Left lung (tissue), 10 donors: ENCODE results near the gene SMS. TPM values are rescaled to one million over a fixed set of nuclear protein-coding genes. Genes with fewer than 3 reads are reported as not detected.

Source experiments
- ATAC-seq: fragments of 200-7000 bp; cut with Tn5 transposase; one replicate; pipeline ENCODE4 v1.9.1; 2020; ENCODE audit warnings: moderate library complexity
- DNase-seq, 4 donors: peaks; one replicate each; pipeline ENCODE4 v3.0.0-alpha.2; 2013 to 2020
- H3K27ac ChIP-seq, 2 donors: fragments of 200-600 bp; sonication (generic) in 1 of 2; one replicate each; pipeline versions ENCODE4 v1.5.0 to v1.8.0; 2020 to 2021
- H3K27me3 ChIP-seq, 2 donors: fragments of 200-600 bp; sonication (generic) in 1 of 2; one replicate each; pipeline versions ENCODE4 v1.5.0 to v1.8.0; 2020 to 2021
- H3K36me3 ChIP-seq, 2 donors: fragments of 200-600 bp; sonication (generic) in 1 of 2; one replicate each; pipeline versions ENCODE4 v1.5.0 to v1.8.0; 2020 to 2021
- H3K4me1 ChIP-seq, 2 donors: fragments of 200-600 bp; one replicate each; pipeline ENCODE4 v1.8.0; 2021
- H3K4me3 ChIP-seq, 2 donors: fragments of 200-600 bp; sonication (generic) in 1 of 2; one replicate each; pipeline versions ENCODE4 v1.5.0 to v1.8.0; 2020 to 2021; ENCODE audit warnings: mild to moderate bottlenecking in 1 of 2
- H3K9me3 ChIP-seq, 2 donors: fragments of 200-600 bp; sonication (generic) in 1 of 2; one replicate each; pipeline versions ENCODE4 v1.5.0 to v1.8.0; 2020 to 2021
- CTCF ChIP-seq, 2 donors: fragments of 200-600 bp; sonication (generic) in 1 of 2; IDR thresholded peaks; one replicate each; pipeline versions ENCODE4 v1.5.0 to v1.8.0; 2021; ENCODE audit warnings: antibody characterized with exemption in 2 of 2
- intact Hi-C, 2 donors: fragments of 100-400 bp; cut with DNase I; formaldehyde crosslinking; loops; one replicate each; pipeline versions ENCODE4 v1.11.2 to v1.14.2; 2022
- polyA plus RNA-seq, 6 donors: library from polyadenylated mRNA; unstranded; fragments of 120-200 nt; gene quantifications; one replicate each; pipeline ENCODE4 v1.2.1, GENCODE V29; 2013; ENCODE audit not compliant: insufficient read length in 6 of 6
- total RNA-seq, 2 donors: library from RNA; stranded (reverse); fragmentation: NEBNext Ultra II Directional; extraction: Animal tissue kit (Norgen Biotek cat#: 25700); gene quantifications; one replicate each; pipeline ENCODE4 v1.2.1, GENCODE V29; 2021
- donor health status: DM: no; HTN: yes; CAD: no.
- donor health status: DM: no; HTN: no; CAD: no.

SMS gene
- total and polyA plus RNA-seq, 8 donors, result 68.6 to 119 (median 108) TPM

- no peak for TF ChIP-seq CTCF (IDR thresholded peaks at IDR 0.05)
- Histone ChIP-seq H3K27ac (no peak overlapping the region), H3K4me3 (no peak overlapping the region), H3K9me3 (no peaks in the 10 kb centered on the region), H3K4me1 (peaks cover 4 to 8% of the 10 kb centered on the region in 2 donors), H3K36me3 (peaks cover 0 to 13% of the 10 kb centered on the region in 2 donors), H3K27me3 (no peaks in the 10 kb centered on the region)
- DNase-seq, result no peak
- intact Hi-C loops, result no loop called here
- no peak for ATAC-seq
Measured at GRCh38 chrX:21970326-21970725, 29.8 kb downstream of the SMS start.

GRCh38 chrX:21972046-21972445, 31.5 kb downstream of the SMS start:
- DNase-seq, result no peak
- Histone ChIP-seq H3K4me3 (no peak overlapping the region), H3K27ac (no peak overlapping the region), H3K36me3 (peaks cover 0 to 15% of the 10 kb centered on the region in 2 donors), H3K4me1 (peaks cover 4 to 8% of the 10 kb centered on the region in 2 donors), H3K27me3 (no peaks in the 10 kb centered on the region), H3K9me3 (no peaks in the 10 kb centered on the region)
- no peak for TF ChIP-seq CTCF (IDR thresholded peaks at IDR 0.05)
- ATAC-seq, result no peak
- intact Hi-C loops, result no loop called here

GRCh38 chrX:21972721-21973120, 32.2 kb downstream of the SMS start:
- Histone ChIP-seq H3K27me3 (no peaks in the 10 kb centered on the region), H3K4me1 (peaks cover 4 to 8% of the 10 kb centered on the region in 2 donors), H3K9me3 (no peaks in the 10 kb centered on the region), H3K36me3 (peaks cover 0 to 18% of the 10 kb centered on the region in 2 donors), H3K27ac (peak overlapping the region in 1 of 2 donors; percentile 64), H3K4me3 (no peak overlapping the region)
- intact Hi-C loops, result no loop called here
- no peak for TF ChIP-seq CTCF (IDR thresholded peaks at IDR 0.05)
- DNase-seq, result no peak
- peak; percentile 16 for ATAC-seq

- Histone ChIP-seq H3K9me3 (no peaks in the 10 kb centered on the region), H3K27ac (peak overlapping the region; percentile 41 to 64)
- no peak for DNase-seq
Measured at GRCh38 chrX:21973321-21974010, 33.0 kb downstream of the SMS start.

More at GRCh38 chrX:21973321-21974010, 33.0 kb downstream of the SMS start:
- H3K27me3 ChIP-seq, result no peaks in the 10 kb centered on the region
- H3K4me3 ChIP-seq, result no peak overlapping the region
- peaks cover 4 to 8% of the 10 kb centered on the region in 2 donors for H3K4me1 ChIP-seq
- intact Hi-C loops, result no loop called here
- ATAC-seq, result peak; percentile 9
- peaks cover 0 to 21% of the 10 kb centered on the region in 2 donors for H3K36me3 ChIP-seq
- TF ChIP-seq CTCF (IDR thresholded peaks at IDR 0.05), result no peak
